OCI-LY1 (cell line): Measurements from ENCODE around the gene VOPP1.

Source experiments
- H2AFZ ChIP-seq: fragments of 200-600 bp; sonication (generic), shearing (Covaris generic); 2 replicates; pipeline ENCODE4 v1.6.0; 2014; ENCODE audit warnings: antibody characterized with exemption, mild to moderate bottlenecking, low read length
- H3F3A ChIP-seq: fragments of 200-600 bp; sonication (generic), shearing (Covaris generic); 2 replicates; pipeline ENCODE4 v1.6.0; 2014; ENCODE audit warnings: mild to moderate bottlenecking, antibody characterized with exemption, low read length, moderate library complexity; ENCODE audit not compliant: insufficient read depth
- H3K27ac ChIP-seq: fragments of 200-600 bp; sonication (generic); 2 replicates; pipeline ENCODE4 v1.5.1; 2014; ENCODE audit warnings: low read length, mixed run types, mild to moderate bottlenecking, low read depth; ENCODE audit not compliant: poor library complexity, severe bottlenecking
- H3K27me3 ChIP-seq: fragments of 200-600 bp; sonication (generic); 2 replicates; pipeline ENCODE4 v1.6.0; 2014; ENCODE audit warnings: antibody characterized with exemption, mild to moderate bottlenecking, low read length, moderate library complexity; ENCODE audit not compliant: insufficient read depth
- H3K36me3 ChIP-seq: fragments of 200-600 bp; sonication (generic); 2 replicates; pipeline ENCODE4 v1.6.1; 2014; ENCODE audit warnings: mild to moderate bottlenecking, antibody characterized with exemption, low read length, moderate library complexity, mixed read lengths; ENCODE audit not compliant: insufficient read depth
- H3K4me1 ChIP-seq: fragments of 200-600 bp; sonication (generic); 2 replicates; pipeline ENCODE4 v1.5.1; 2014; ENCODE audit warnings: mild to moderate bottlenecking, low read length, moderate library complexity; ENCODE audit not compliant: insufficient read depth, severe bottlenecking
- H3K4me2 ChIP-seq: fragments of 200-600 bp; sonication (generic), shearing (Covaris generic); 2 replicates; pipeline ENCODE4 v1.6.1; 2014; ENCODE audit warnings: low read length
- H3K4me3 ChIP-seq: fragments of 200-600 bp; sonication (generic); 2 replicates; pipeline ENCODE4 v1.5.1; 2014; ENCODE audit warnings: low read length, low read depth, mild to moderate bottlenecking, mixed read lengths; ENCODE audit not compliant: poor library complexity, severe bottlenecking
- H3K79me2 ChIP-seq: fragments of 200-600 bp; shearing (Covaris generic); 2 replicates; pipeline ENCODE4 v1.6.1; 2016; ENCODE audit warnings: mixed run types, low read length, mixed read lengths; ENCODE audit not compliant: insufficient read depth
- H3K9ac ChIP-seq: fragments of 200-600 bp; sonication (generic), shearing (Covaris generic); 2 replicates; pipeline ENCODE4 v1.6.1; 2014; ENCODE audit warnings: mild to moderate bottlenecking, low read length, mixed read lengths
- H3K9me2 ChIP-seq: fragments of 200-600 bp; sonication (generic), shearing (Covaris generic); 2 replicates; pipeline ENCODE4 v1.6.1; 2014; ENCODE audit warnings: low read depth, mild to moderate bottlenecking, low read length, mixed read lengths
- H3K9me3 ChIP-seq: fragments of 200-600 bp; shearing (Covaris generic); 2 replicates; pipeline ENCODE4 v1.6.1; 2014; ENCODE audit warnings: low read length, mixed read lengths
- H4K20me1 ChIP-seq: fragments of 200-600 bp; sonication (generic), shearing (Covaris generic); 2 replicates; pipeline ENCODE4 v1.6.0; 2016; ENCODE audit warnings: mild to moderate bottlenecking, low read length; ENCODE audit not compliant: insufficient read depth
- EZH2 ChIP-seq: fragments of 200-600 bp; sonication (generic), shearing (Covaris generic); IDR thresholded peaks from 2 replicates; pipeline ENCODE4 v1.8.0; 2017; ENCODE audit warnings: borderline replicate concordance, mixed run types, mild to moderate bottlenecking, antibody characterized with exemption, low read length, moderate library complexity, mixed read lengths
- TF ChIP-seq, protein P1 (sequence below): fragments of 200-600 bp; sonication (generic), shearing (Covaris generic); IDR thresholded peaks from 2 replicates; pipeline ENCODE4 v1.5.1; 2017; ENCODE audit warnings: mild to moderate bottlenecking, antibody characterized with exemption, low read length, moderate library complexity, mixed read lengths

VOPP1 gene

GRCh38 chr7:55468495-55468894, 103.8 kb downstream of the VOPP1 start:
- Histone ChIP-seq H3K4me3 (no peak overlapping the region), H4K20me1 (no peaks in the 10 kb centered on the region), H3K4me1 (peaks cover 18% of the 10 kb centered on the region), H3K36me3 (peaks cover 84% of the 10 kb centered on the region), H3K9me3 (0 out of 2 replicates have a peak, but pooled peaks cover 2% of the 10 kb centered on the region), H3K27ac (peak overlapping the region; percentile 96), H3K9me2 (no peaks in the 10 kb centered on the region), H3K4me2 (no peak overlapping the region), H3K79me2 (no peaks in the 10 kb centered on the region), H3K9ac (no peak overlapping the region), H3K27me3 (no peaks in the 10 kb centered on the region), H3F3A (no peaks in the 10 kb centered on the region), H2AFZ (no peak overlapping the region)
- TF ChIP-seq, protein P1, sequence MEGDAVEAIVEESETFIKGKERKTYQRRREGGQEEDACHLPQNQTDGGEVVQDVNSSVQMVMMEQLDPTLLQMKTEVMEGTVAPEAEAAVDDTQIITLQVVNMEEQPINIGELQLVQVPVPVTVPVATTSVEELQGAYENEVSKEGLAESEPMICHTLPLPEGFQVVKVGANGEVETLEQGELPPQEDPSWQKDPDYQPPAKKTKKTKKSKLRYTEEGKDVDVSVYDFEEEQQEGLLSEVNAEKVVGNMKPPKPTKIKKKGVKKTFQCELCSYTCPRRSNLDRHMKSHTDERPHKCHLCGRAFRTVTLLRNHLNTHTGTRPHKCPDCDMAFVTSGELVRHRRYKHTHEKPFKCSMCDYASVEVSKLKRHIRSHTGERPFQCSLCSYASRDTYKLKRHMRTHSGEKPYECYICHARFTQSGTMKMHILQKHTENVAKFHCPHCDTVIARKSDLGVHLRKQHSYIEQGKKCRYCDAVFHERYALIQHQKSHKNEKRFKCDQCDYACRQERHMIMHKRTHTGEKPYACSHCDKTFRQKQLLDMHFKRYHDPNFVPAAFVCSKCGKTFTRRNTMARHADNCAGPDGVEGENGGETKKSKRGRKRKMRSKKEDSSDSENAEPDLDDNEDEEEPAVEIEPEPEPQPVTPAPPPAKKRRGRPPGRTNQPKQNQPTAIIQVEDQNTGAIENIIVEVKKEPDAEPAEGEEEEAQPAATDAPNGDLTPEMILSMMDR: no peak
- TF ChIP-seq EZH2: no peak

- Histone ChIP-seq H3K9me3 (0 out of 2 replicates have a peak, but pooled peaks cover 9% of the 10 kb centered on the region), H3K27ac (no peak overlapping the region), H2AFZ (no peak overlapping the region), H4K20me1 (no peaks in the 10 kb centered on the region), H3K4me3 (no peak overlapping the region), H3K79me2 (no peaks in the 10 kb centered on the region), H3K4me2 (no peak overlapping the region), H3K9me2 (no peaks in the 10 kb centered on the region), H3K36me3 (peaks cover 81% of the 10 kb centered on the region), H3K4me1 (peaks cover 18% of the 10 kb centered on the region), H3F3A (no peaks in the 10 kb centered on the region), H3K27me3 (no peaks in the 10 kb centered on the region), H3K9ac (no peak overlapping the region)
- TF ChIP-seq, protein P1: no peak
- TF ChIP-seq EZH2: no peak
These were observed 105.2 kb downstream of the VOPP1 start for GRCh38 chr7:55467047-55467593.

DNA sequence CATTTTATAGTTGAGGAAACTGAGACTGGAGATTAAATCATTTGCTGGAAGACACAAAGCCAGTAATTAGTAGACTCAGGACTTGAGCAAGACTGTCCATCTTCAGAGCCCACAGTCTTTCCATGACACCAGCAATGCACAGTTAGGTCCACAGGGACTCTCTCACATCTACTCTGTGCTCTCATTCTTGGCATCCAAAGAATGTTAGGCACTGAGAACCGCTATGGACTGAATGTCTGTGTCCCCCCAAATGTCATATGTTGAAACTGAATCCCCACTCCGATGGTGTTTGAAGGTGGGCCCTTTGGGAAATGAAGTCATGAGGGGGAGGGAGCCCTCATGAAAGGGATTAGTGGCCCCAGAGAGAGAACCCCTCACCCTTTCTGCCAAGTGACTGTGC, 106.6 kb downstream of the VOPP1 start:
- H3K79me2 ChIP-seq: no peaks in the 10 kb centered on the region
- no peaks in the 10 kb centered on the region for H3F3A ChIP-seq

More for the DNA sequence above, 106.6 kb downstream of the VOPP1 start:
- H3K4me3 ChIP-seq: no peak overlapping the region
- H3K9me3 ChIP-seq: peaks cover 12% of the 10 kb centered on the region; the same call in 1 of the 2 replicates
- TF ChIP-seq EZH2: no peak
- TF ChIP-seq, protein P1: no peak
- H3K9me2 ChIP-seq: no peaks in the 10 kb centered on the region
- no peaks in the 10 kb centered on the region for H4K20me1 ChIP-seq
- no peak overlapping the region for H3K27ac ChIP-seq
- H3K4me1 ChIP-seq: peaks cover 18% of the 10 kb centered on the region
- H2AFZ ChIP-seq: no peak overlapping the region
- H3K4me2 ChIP-seq: no peak overlapping the region
- no peak overlapping the region for H3K9ac ChIP-seq
- no peaks in the 10 kb centered on the region for H3K27me3 ChIP-seq
- H3K36me3 ChIP-seq: peaks cover 76% of the 10 kb centered on the region
